Measurements from ENCODE around the gene FBXO5. TPM values are rescaled to one million over a fixed set of nuclear protein-coding genes. Genes with fewer than 3 reads are reported as not detected.

Gene FBXO5
- total and polyA plus RNA-seq, 9 of the 15 experiments (the other 6 are each of a cell fraction or from before 2014, with no cell fraction given), result 17.8 to 89.3 (median 62.9) TPM

DNA sequence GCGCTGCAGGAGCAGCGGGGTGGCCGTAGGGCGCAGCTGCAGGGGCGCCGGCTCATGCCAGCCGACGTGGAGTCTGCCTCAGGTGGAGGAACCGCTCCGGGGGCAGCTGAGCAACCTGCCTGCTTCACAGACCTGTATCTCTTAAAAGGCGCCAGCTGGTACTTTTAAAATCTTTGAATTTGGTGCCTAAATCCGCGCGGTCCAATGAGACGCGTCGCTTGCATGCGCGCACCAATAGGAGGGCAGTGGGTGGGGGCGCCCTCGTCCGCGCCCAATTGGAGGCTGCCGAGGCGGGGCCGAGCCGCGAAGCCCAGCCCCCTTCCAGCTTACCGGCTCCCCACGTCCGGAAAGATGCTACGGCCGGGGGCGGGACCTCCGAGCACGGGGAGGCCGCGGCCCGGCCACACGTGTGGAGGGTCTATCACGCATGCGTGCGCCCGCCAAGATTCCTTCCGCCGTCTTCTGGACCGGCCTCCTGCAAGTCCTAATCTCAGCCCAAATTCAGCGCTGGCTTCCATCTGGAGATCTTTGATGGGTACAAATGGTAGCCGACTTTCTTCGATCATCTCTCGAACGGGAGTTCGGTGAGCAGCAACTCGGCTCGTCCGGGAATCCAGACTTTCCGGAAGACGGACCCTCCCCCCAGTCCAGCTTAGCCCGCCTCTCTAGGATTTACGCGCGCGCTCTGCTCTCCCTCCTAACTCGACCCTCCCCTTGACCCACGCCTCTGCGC lies at the start of gene FBXO5 (continued):
- TF ChIP-seq, protein P1, sequence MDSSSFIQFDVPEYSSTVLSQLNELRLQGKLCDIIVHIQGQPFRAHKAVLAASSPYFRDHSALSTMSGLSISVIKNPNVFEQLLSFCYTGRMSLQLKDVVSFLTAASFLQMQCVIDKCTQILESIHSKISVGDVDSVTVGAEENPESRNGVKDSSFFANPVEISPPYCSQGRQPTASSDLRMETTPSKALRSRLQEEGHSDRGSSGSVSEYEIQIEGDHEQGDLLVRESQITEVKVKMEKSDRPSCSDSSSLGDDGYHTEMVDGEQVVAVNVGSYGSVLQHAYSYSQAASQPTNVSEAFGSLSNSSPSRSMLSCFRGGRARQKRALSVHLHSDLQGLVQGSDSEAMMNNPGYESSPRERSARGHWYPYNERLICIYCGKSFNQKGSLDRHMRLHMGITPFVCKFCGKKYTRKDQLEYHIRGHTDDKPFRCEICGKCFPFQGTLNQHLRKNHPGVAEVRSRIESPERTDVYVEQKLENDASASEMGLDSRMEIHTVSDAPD (CRISPR knock-in tag; IDR thresholded peaks at IDR 0.05), result no peak
- TF ChIP-seq ZNF316 (IDR thresholded peaks at IDR 0.05) (no peak), TCFL5 (CRISPR knock-in tag; conservative IDR thresholded peaks at IDR 0.05) (no peak), MEIS2 (IDR thresholded peaks at IDR 0.05; ENCODE audit: partially characterized antibody) (no peak), TCF7 (IDR thresholded peaks at IDR 0.05; ENCODE audit: borderline replicate concordance) (no peak; the same call in 1 of the 2 replicates), ZNF274 (IDR thresholded peaks at IDR 0.05; ENCODE audit: borderline replicate concordance, low read depth, low read length) (no peak; the same call in 1 of the 2 replicates), CREB1 (IDR thresholded peaks at IDR 0.05) (peak; percentile 44; the same call in 1 of the 2 replicates), CREB1 (CRISPR knock-in tag; IDR thresholded peaks at IDR 0.05) (peak; percentile 61; the same call in 1 of the 2 replicates), SNIP1 (IDR thresholded peaks at IDR 0.05; ENCODE audit: low read depth) (no peak), BRF1 (IDR thresholded peaks at IDR 0.05; ENCODE audit: borderline replicate concordance, extremely low read depth, insufficient read length) (no peak), SRSF1 (IDR thresholded peaks at IDR 0.05; ENCODE audit: low read depth, low read length) (no peak), ZC3H4 (CRISPR knock-in tag; IDR thresholded peaks at IDR 0.05; ENCODE audit: borderline replicate concordance) (no peak), ZNF239 (CRISPR knock-in tag; IDR thresholded peaks at IDR 0.05) (no peak; the same call in 1 of the 2 replicates), ZNF23 (CRISPR knock-in tag; IDR thresholded peaks at IDR 0.05) (no peak), SP2 (IDR thresholded peaks at IDR 0.05; ENCODE audit: extremely low read depth, low read depth, low read length, poor library complexity, severe bottlenecking) (peak; percentile 69)
- TF ChIP-seq, protein P2, sequence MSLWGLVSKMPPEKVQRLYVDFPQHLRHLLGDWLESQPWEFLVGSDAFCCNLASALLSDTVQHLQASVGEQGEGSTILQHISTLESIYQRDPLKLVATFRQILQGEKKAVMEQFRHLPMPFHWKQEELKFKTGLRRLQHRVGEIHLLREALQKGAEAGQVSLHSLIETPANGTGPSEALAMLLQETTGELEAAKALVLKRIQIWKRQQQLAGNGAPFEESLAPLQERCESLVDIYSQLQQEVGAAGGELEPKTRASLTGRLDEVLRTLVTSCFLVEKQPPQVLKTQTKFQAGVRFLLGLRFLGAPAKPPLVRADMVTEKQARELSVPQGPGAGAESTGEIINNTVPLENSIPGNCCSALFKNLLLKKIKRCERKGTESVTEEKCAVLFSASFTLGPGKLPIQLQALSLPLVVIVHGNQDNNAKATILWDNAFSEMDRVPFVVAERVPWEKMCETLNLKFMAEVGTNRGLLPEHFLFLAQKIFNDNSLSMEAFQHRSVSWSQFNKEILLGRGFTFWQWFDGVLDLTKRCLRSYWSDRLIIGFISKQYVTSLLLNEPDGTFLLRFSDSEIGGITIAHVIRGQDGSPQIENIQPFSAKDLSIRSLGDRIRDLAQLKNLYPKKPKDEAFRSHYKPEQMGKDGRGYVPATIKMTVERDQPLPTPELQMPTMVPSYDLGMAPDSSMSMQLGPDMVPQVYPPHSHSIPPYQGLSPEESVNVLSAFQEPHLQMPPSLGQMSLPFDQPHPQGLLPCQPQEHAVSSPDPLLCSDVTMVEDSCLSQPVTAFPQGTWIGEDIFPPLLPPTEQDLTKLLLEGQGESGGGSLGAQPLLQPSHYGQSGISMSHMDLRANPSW (CRISPR knock-in tag; IDR thresholded peaks at IDR 0.05), result peak; percentile 94; the same call in 1 of the 2 replicates
- TF ChIP-seq, protein P3, sequence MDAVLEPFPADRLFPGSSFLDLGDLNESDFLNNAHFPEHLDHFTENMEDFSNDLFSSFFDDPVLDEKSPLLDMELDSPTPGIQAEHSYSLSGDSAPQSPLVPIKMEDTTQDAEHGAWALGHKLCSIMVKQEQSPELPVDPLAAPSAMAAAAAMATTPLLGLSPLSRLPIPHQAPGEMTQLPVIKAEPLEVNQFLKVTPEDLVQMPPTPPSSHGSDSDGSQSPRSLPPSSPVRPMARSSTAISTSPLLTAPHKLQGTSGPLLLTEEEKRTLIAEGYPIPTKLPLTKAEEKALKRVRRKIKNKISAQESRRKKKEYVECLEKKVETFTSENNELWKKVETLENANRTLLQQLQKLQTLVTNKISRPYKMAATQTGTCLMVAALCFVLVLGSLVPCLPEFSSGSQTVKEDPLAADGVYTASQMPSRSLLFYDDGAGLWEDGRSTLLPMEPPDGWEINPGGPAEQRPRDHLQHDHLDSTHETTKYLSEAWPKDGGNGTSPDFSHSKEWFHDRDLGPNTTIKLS (IDR thresholded peaks at IDR 0.05; ENCODE audit: borderline replicate concordance, low read depth), result peak; percentile 42
